NT2/D1 (cell line): ENCODE data around the gene DUSP23.

ENCODE experiments used
- YY1 ChIP-seq: IDR thresholded peaks from 2 replicates; pipeline ENCODE4 v1.6.1; 2011; ENCODE audit not compliant: insufficient read length, insufficient read depth
- ZNF274 ChIP-seq: IDR thresholded peaks from 2 replicates; pipeline ENCODE4 v1.6.1; 2011; ENCODE audit warnings: mild to moderate bottlenecking, low read depth, low read length

- TF ChIP-seq ZNF274 (no peak), YY1 (no peak)
Observed at GRCh38 chr1:159829273-159829634, 48.5 kb downstream of the DUSP23 start.
